ENCODE data around the gene NAA30. TPM values are rescaled to one million over a fixed set of nuclear protein-coding genes. Genes with fewer than 3 reads are reported as not detected.
"Not testable (repeated sequence)": the region's sequence is repeated elsewhere in the genome, so short reads cannot be mapped to it uniquely, and the experiment has no call there.

The NAA30 gene
- total RNA-seq, 4 donors from 2014 or later: 8.9 to 20.3 (median 10.4) TPM

DNA sequence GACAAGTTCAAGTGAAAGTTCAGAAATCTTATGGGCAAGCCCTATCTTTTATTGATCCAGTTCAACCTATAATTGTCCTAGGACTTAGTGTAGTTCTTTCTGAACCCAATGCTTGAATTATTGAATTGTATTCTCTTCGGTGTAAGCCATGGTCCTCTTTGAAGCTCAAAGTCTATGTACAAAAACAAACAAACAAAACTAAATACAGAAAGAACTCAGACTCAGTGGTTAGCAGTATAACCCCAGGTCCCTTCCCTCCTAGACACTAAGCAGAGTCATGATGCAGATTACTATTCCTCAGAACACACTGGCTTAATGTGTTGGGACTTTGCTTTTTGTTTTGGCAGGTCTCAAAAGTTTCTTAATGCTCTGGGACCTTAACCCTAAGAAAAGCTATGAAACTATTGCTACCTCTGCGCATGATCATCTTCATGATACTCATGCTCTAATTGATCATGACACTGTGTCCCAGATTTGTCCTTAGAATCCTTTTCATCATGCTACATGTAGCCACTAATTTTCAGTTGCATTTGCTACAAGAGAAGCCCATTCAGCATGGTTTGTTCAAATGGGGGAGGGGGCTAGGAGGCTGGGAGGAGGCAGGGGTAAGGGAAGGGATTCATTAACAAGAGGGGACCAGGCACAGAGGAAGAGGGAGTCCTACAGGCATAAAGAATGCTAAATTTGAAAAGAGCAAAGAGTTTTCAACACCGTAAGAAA, 35.1 kb upstream of the NAA30 start:
- no peak for DNase-seq

GRCh38 chr14:57362361-57362760, 28.0 kb upstream of the NAA30 start:
- no peak for DNase-seq
- no peaks in the 10 kb centered on the region for H3K4me1 ChIP-seq
- no peaks in the 10 kb centered on the region for H3K9me3 ChIP-seq
- TF ChIP-seq POLR2A (IDR thresholded peaks at IDR 0.05) (no peak), CTCF (IDR thresholded peaks at IDR 0.05) (no peak)
- no peak overlapping the region for H3K27ac ChIP-seq
- no peaks in the 10 kb centered on the region for H3K27me3 ChIP-seq
- H3K4me3 ChIP-seq: no peak overlapping the region
- no peaks in the 10 kb centered on the region for H3K36me3 ChIP-seq

More for the DNA sequence above, 35.1 kb upstream of the NAA30 start:
- no peaks in the 10 kb centered on the region for H3K27me3 ChIP-seq
- TF ChIP-seq POLR2A (IDR thresholded peaks at IDR 0.05) (no peak), CTCF (IDR thresholded peaks at IDR 0.05) (no peak)
- no peaks in the 10 kb centered on the region for H3K9me3 ChIP-seq
- no peak overlapping the region for H3K27ac ChIP-seq
- H3K36me3 ChIP-seq: no peaks in the 10 kb centered on the region
- no peak overlapping the region for H3K4me3 ChIP-seq
- no peaks in the 10 kb centered on the region for H3K4me1 ChIP-seq

DNA sequence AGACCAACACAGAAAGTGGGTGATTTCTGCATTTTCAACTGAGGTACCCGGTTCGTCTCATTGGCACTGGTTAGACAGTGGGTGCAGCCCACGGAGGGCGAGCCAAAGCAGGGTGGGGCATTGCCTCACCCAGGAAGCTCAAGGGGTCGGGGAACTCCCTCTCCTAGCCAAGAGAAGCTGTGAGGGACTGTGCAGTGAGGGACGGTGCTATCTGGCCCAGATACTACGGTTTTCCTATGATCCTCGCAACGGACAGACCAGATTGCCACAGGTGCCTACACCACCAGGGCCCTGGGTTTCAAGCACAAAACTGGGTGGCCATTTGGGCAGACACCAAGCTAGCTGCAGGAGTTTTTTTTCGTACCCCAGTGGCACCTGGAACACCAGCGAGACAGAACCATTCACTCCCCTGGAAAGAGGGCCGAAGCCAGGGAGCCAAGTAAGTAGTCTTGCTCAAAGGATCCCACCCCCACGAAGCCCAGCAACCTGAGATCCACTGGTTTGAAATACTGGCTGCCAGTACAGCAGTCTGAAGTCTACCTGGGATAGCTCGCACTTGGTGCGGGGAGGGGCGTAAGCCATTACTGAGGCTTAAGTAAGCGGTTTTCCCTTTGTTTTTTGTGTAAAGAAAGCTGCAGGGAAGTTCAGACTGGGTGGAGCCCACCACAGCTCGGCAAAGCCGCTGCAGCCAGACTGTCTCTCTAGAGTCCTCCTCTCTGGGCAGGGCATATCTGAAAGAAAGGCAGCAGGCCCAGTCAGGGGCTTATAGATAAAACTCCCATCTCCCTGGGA, 25.5 kb upstream of the NAA30 start:
- TF ChIP-seq POLR2A (IDR thresholded peaks at IDR 0.05) (no peak), CTCF (IDR thresholded peaks at IDR 0.05) (no peak)
- no peak overlapping the region for H3K27ac ChIP-seq

GRCh38 chr14:57370187-57370586, 20.2 kb upstream of the NAA30 start:
- not testable (repeated sequence) for DNase-seq, H3K4me3 ChIP-seq, H3K9me3 ChIP-seq, H3K27ac ChIP-seq, H3K36me3 ChIP-seq, H3K27me3 ChIP-seq, H3K4me1 ChIP-seq

More for the DNA sequence above, 25.5 kb upstream of the NAA30 start:
- Histone ChIP-seq H3K4me3 (no peak overlapping the region), H3K9me3 (no peaks in the 10 kb centered on the region), H3K36me3 (no peaks in the 10 kb centered on the region), H3K27me3 (no peaks in the 10 kb centered on the region), H3K4me1 (no peaks in the 10 kb centered on the region)
- DNase-seq: no peak

DNA sequence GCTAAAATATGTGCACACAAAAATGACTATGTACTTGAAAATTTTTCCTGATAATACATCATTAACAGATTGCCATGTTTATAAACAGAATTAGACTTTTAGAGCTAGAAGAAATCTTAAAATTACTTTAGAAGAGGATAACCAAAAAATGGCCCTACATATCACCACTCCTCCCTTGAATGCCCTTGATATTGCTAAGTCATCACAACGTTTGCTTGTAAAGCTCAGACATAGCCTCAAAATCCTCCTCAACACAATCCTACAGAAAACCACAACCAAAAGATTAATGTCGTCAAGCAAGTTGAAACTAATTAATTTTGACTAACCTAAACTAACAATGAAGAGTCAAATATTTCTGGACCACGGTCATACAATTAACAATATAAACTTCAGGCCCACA, 19.4 kb upstream of the NAA30 start:
- no peaks in the 10 kb centered on the region for H3K4me1 ChIP-seq
- H3K4me3 ChIP-seq: no peak overlapping the region
- no peaks in the 10 kb centered on the region for H3K36me3 ChIP-seq
- no peaks in the 10 kb centered on the region for H3K27me3 ChIP-seq
- H3K9me3 ChIP-seq: no peaks in the 10 kb centered on the region
- TF ChIP-seq CTCF (IDR thresholded peaks at IDR 0.05) (no peak), POLR2A (IDR thresholded peaks at IDR 0.05) (no peak)
- DNase-seq: no peak
- no peak overlapping the region for H3K27ac ChIP-seq

GRCh38 chr14:57375156-57375555, 15.2 kb upstream of the NAA30 start:
- no peak for TF ChIP-seq POLR2A (IDR thresholded peaks at IDR 0.05)
- no peak for DNase-seq
- no peak overlapping the region for H3K4me3 ChIP-seq
- no peaks in the 10 kb centered on the region for H3K27me3 ChIP-seq
- H3K27ac ChIP-seq: no peak overlapping the region
- H3K9me3 ChIP-seq: no peaks in the 10 kb centered on the region
- no peaks in the 10 kb centered on the region for H3K4me1 ChIP-seq
- H3K36me3 ChIP-seq: no peaks in the 10 kb centered on the region

Data from Peyer's patch (tissue), 4 donors.